ENCODE results near the gene KCTD20. TPM values are rescaled to one million over a fixed set of nuclear protein-coding genes. Genes with fewer than 3 reads are reported as not detected.

KCTD20 gene
- polyA plus RNA-seq, 1 donor from 2014 or later = 32.4 TPM

- H3K9ac ChIP-seq (ENCODE audit: low read length) = no peak overlapping the region
- TF ChIP-seq EZH2 (IDR thresholded peaks at IDR 0.05; ENCODE audit: borderline replicate concordance, insufficient read depth, low read length, poor library complexity, severe bottlenecking) = no peak
- no peak for TF ChIP-seq CTCF (IDR thresholded peaks at IDR 0.05; ENCODE audit: poor library complexity, severe bottlenecking)
- no peak for TF ChIP-seq EP300 (conservative IDR thresholded peaks at IDR 0.05; ENCODE audit: poor library complexity, severe bottlenecking)
- no peak for TF ChIP-seq POLR2AphosphoS5 (IDR thresholded peaks at IDR 0.05)
- no peak for TF ChIP-seq MXI1 (conservative IDR thresholded peaks at IDR 0.05; ENCODE audit: poor library complexity, severe bottlenecking)
- TF ChIP-seq, protein P1, sequence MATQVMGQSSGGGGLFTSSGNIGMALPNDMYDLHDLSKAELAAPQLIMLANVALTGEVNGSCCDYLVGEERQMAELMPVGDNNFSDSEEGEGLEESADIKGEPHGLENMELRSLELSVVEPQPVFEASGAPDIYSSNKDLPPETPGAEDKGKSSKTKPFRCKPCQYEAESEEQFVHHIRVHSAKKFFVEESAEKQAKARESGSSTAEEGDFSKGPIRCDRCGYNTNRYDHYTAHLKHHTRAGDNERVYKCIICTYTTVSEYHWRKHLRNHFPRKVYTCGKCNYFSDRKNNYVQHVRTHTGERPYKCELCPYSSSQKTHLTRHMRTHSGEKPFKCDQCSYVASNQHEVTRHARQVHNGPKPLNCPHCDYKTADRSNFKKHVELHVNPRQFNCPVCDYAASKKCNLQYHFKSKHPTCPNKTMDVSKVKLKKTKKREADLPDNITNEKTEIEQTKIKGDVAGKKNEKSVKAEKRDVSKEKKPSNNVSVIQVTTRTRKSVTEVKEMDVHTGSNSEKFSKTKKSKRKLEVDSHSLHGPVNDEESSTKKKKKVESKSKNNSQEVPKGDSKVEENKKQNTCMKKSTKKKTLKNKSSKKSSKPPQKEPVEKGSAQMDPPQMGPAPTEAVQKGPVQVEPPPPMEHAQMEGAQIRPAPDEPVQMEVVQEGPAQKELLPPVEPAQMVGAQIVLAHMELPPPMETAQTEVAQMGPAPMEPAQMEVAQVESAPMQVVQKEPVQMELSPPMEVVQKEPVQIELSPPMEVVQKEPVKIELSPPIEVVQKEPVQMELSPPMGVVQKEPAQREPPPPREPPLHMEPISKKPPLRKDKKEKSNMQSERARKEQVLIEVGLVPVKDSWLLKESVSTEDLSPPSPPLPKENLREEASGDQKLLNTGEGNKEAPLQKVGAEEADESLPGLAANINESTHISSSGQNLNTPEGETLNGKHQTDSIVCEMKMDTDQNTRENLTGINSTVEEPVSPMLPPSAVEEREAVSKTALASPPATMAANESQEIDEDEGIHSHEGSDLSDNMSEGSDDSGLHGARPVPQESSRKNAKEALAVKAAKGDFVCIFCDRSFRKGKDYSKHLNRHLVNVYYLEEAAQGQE (IDR thresholded peaks at IDR 0.05; ENCODE audit: borderline replicate concordance) = no peak
- no peak for TF ChIP-seq RAD21 (conservative IDR thresholded peaks at IDR 0.05)
- TF ChIP-seq SMC3 (conservative IDR thresholded peaks at IDR 0.05; ENCODE audit: poor library complexity) = no peak
- no peak for TF ChIP-seq TAF1 (IDR thresholded peaks at IDR 0.05; ENCODE audit: low read depth)
- H3K4me3 ChIP-seq (ENCODE audit: low read length) = no peak overlapping the region
- no peak overlapping the region for H2AFZ ChIP-seq (ENCODE audit: low read depth, low read length)
- H3K79me2 ChIP-seq (replicated peaks; ENCODE audit: insufficient read depth, low read length) = no peaks in the 10 kb centered on the region
- no peaks in the 10 kb centered on the region for H3K36me3 ChIP-seq (ENCODE audit: insufficient read depth, low read length)
- H3K9me2 ChIP-seq (ENCODE audit: insufficient read depth, low read length) = no peaks in the 10 kb centered on the region
- no peaks in the 10 kb centered on the region for H3F3A ChIP-seq (ENCODE audit: insufficient read depth, low read length, poor library complexity, severe bottlenecking)
- no peak overlapping the region for H3K4me2 ChIP-seq (ENCODE audit: low read length)
- H3K9me3 ChIP-seq (ENCODE audit: low read length) = no peaks in the 10 kb centered on the region
- H4K20me1 ChIP-seq (ENCODE audit: insufficient read depth) = no peaks in the 10 kb centered on the region
- no peaks in the 10 kb centered on the region for H3K27me3 ChIP-seq (ENCODE audit: insufficient read depth, low read depth, low read length)
- H3K27ac ChIP-seq (ENCODE audit: low read length) = no peak overlapping the region
Observed at GRCh38 chr6:36525346-36525745, 82.5 kb downstream of the KCTD20 start.

DNA sequence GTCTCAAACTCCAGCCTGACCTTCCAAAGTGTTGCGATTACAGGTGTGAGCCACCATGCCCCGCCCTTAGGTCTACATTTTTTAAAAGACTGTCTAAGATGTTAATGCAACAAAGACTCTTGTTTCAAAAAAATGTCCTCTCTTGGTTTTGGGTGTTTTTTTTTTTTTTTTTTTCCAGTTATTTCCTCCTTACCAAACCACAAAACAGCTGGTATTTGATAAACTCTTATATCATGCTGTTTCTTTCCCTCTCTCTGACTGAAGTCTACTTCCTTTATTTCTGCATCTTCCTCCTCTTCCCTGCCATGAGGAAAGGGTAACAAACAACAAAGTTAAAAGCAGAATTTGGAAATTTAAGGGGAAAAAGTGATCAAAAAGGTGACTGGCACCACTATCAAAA, 83.3 kb downstream of the KCTD20 start:
- Histone ChIP-seq H3K27ac (ENCODE audit: low read length) (no peak overlapping the region), H3K9me3 (ENCODE audit: low read length) (no peaks in the 10 kb centered on the region), H3K4me3 (ENCODE audit: low read length) (no peak overlapping the region), H3K79me2 (replicated peaks; ENCODE audit: insufficient read depth, low read length) (peaks cover 3% of the 10 kb centered on the region), H3K27me3 (ENCODE audit: insufficient read depth, low read depth, low read length) (no peaks in the 10 kb centered on the region), H3K4me2 (ENCODE audit: low read length) (no peak overlapping the region), H3K36me3 (ENCODE audit: insufficient read depth, low read length) (no peaks in the 10 kb centered on the region), H4K20me1 (ENCODE audit: insufficient read depth) (no peaks in the 10 kb centered on the region), H3K9me2 (ENCODE audit: insufficient read depth, low read length) (no peaks in the 10 kb centered on the region), H3F3A (ENCODE audit: insufficient read depth, low read length, poor library complexity, severe bottlenecking) (no peaks in the 10 kb centered on the region), H2AFZ (ENCODE audit: low read depth, low read length) (no peak overlapping the region), H3K9ac (ENCODE audit: low read length) (no peak overlapping the region)
- TF ChIP-seq, protein P1 (IDR thresholded peaks at IDR 0.05; ENCODE audit: borderline replicate concordance) = no peak
- TF ChIP-seq EZH2 (IDR thresholded peaks at IDR 0.05; ENCODE audit: borderline replicate concordance, insufficient read depth, low read length, poor library complexity, severe bottlenecking) = no peak
- no peak for TF ChIP-seq SMC3 (conservative IDR thresholded peaks at IDR 0.05; ENCODE audit: poor library complexity)
- TF ChIP-seq POLR2AphosphoS5 (IDR thresholded peaks at IDR 0.05) = no peak
- no peak for TF ChIP-seq TAF1 (IDR thresholded peaks at IDR 0.05; ENCODE audit: low read depth)
- no peak for TF ChIP-seq MXI1 (conservative IDR thresholded peaks at IDR 0.05; ENCODE audit: poor library complexity, severe bottlenecking)
- no peak for TF ChIP-seq RAD21 (conservative IDR thresholded peaks at IDR 0.05)
- no peak for TF ChIP-seq CTCF (IDR thresholded peaks at IDR 0.05; ENCODE audit: poor library complexity, severe bottlenecking)
